ENCODE results near the gene MYO18B. TPM values are rescaled to one million over a fixed set of nuclear protein-coding genes. Genes with fewer than 3 reads are reported as not detected.

MYO18B gene
- total RNA-seq, 1 experiment from 2014 or later, result not detected

- Histone ChIP-seq H3F3A (ENCODE audit: low read length, unreplicated experiment) (no peaks in the 10 kb centered on the region), H3K79me2 (ENCODE audit: low read length) (no peaks in the 10 kb centered on the region), H3K4me3 (ENCODE audit: low read length) (no peak overlapping the region), H3K9me2 (replicated peaks; ENCODE audit: low read length) (no peaks in the 10 kb centered on the region), H3K9me3 (ENCODE audit: low read length) (no peaks in the 10 kb centered on the region), H3K9ac (ENCODE audit: low read length) (no peak overlapping the region), H3K4me2 (ENCODE audit: low read length) (no peak overlapping the region), H3K36me3 (ENCODE audit: low read depth, low read length) (no peaks in the 10 kb centered on the region), H3K27ac (ENCODE audit: low read length) (no peak overlapping the region), H4K20me1 (ENCODE audit: low read length) (no peaks in the 10 kb centered on the region), H3K27me3 (ENCODE audit: low read length) (0 out of 2 replicates have a peak, but pooled peaks cover 6% of the 10 kb centered on the region), H3K4me1 (ENCODE audit: insufficient read depth, low read length) (no peaks in the 10 kb centered on the region), H2AFZ (ENCODE audit: low read length) (no peak overlapping the region)
- DNase-seq, result no peak
- ChIA-PET CTCF (no interaction called here), POLR2A (ENCODE audit: unreplicated experiment) (no interaction called here)
- intact Hi-C loops (cut with micrococcal nuclease), result no loop called here
- no peak for ATAC-seq
- no peak for TF ChIP-seq CTCF (conservative IDR thresholded peaks at IDR 0.05; ENCODE audit: low read depth, low read length)
- TF ChIP-seq EZH2phosphoT487 (IDR thresholded peaks at IDR 0.05; ENCODE audit: borderline replicate concordance, low read length), result no peak
- no peak for TF ChIP-seq EZH2 (IDR thresholded peaks at IDR 0.05; ENCODE audit: low read length, unreplicated experiment)
- BruUV-seq (replicated peaks), result no TSS peak
These were observed 193.5 kb downstream of the MYO18B start for GRCh38 chr22:25935266-25936058.

- intact Hi-C loops (cut with micrococcal nuclease), result no loop called here
- TF ChIP-seq CTCF (conservative IDR thresholded peaks at IDR 0.05; ENCODE audit: low read depth, low read length), result no peak
- no peak for TF ChIP-seq EZH2phosphoT487 (IDR thresholded peaks at IDR 0.05; ENCODE audit: borderline replicate concordance, low read length)
- TF ChIP-seq EZH2 (IDR thresholded peaks at IDR 0.05; ENCODE audit: low read length, unreplicated experiment), result no peak
- no peaks in the 10 kb centered on the region for H4K20me1 ChIP-seq (ENCODE audit: low read length)
- H3K4me1 ChIP-seq (ENCODE audit: insufficient read depth, low read length), result no peaks in the 10 kb centered on the region
- BruUV-seq (replicated peaks), result no TSS peak
- no peaks in the 10 kb centered on the region for H3K36me3 ChIP-seq (ENCODE audit: low read depth, low read length)
- H3K79me2 ChIP-seq (ENCODE audit: low read length), result no peaks in the 10 kb centered on the region
- POLR2A ChIA-PET (ENCODE audit: unreplicated experiment), result no interaction called here
- H3K27me3 ChIP-seq (ENCODE audit: low read length), result 0 out of 2 replicates have a peak, but pooled peaks cover 5% of the 10 kb centered on the region
- ATAC-seq, result no peak
- H3K4me3 ChIP-seq (ENCODE audit: low read length), result no peak overlapping the region
- H3F3A ChIP-seq (ENCODE audit: low read length, unreplicated experiment), result no peaks in the 10 kb centered on the region
- H3K9me3 ChIP-seq (ENCODE audit: low read length), result no peaks in the 10 kb centered on the region
- CTCF ChIA-PET, result no interaction called here
- DNase-seq, result no peak
- H3K9ac ChIP-seq (ENCODE audit: low read length), result no peak overlapping the region
- no peak overlapping the region for H3K4me2 ChIP-seq (ENCODE audit: low read length)
- no peaks in the 10 kb centered on the region for H3K9me2 ChIP-seq (replicated peaks; ENCODE audit: low read length)
- no peak overlapping the region for H2AFZ ChIP-seq (ENCODE audit: low read length)
- H3K27ac ChIP-seq (ENCODE audit: low read length), result no peak overlapping the region
These were observed 196.2 kb downstream of the MYO18B start for GRCh38 chr22:25938151-25938550.

- 0 out of 2 replicates have a peak, but pooled peaks cover 5% of the 10 kb centered on the region for H3K27me3 ChIP-seq (ENCODE audit: low read length)
- ATAC-seq, result no peak
These were observed 197.4 kb downstream of the MYO18B start for GRCh38 chr22:25939384-25939783.

More at GRCh38 chr22:25939384-25939783, 197.4 kb downstream of the MYO18B start:
- H3K36me3 ChIP-seq (ENCODE audit: low read depth, low read length), result no peaks in the 10 kb centered on the region
- H2AFZ ChIP-seq (ENCODE audit: low read length), result no peak overlapping the region
- H3K4me3 ChIP-seq (ENCODE audit: low read length), result no peak overlapping the region
- no peaks in the 10 kb centered on the region for H4K20me1 ChIP-seq (ENCODE audit: low read length)
- no peak overlapping the region for H3K27ac ChIP-seq (ENCODE audit: low read length)
- no peak overlapping the region for H3K4me2 ChIP-seq (ENCODE audit: low read length)
- H3K9me2 ChIP-seq (replicated peaks; ENCODE audit: low read length), result no peaks in the 10 kb centered on the region
- no peaks in the 10 kb centered on the region for H3K79me2 ChIP-seq (ENCODE audit: low read length)
- no TSS peak for BruUV-seq (replicated peaks)
- no peak for DNase-seq
- H3K9me3 ChIP-seq (ENCODE audit: low read length), result no peaks in the 10 kb centered on the region
- TF ChIP-seq EZH2 (IDR thresholded peaks at IDR 0.05; ENCODE audit: low read length, unreplicated experiment) (no peak), CTCF (conservative IDR thresholded peaks at IDR 0.05; ENCODE audit: low read depth, low read length) (no peak), EZH2phosphoT487 (IDR thresholded peaks at IDR 0.05; ENCODE audit: borderline replicate concordance, low read length) (no peak)
- H3K9ac ChIP-seq (ENCODE audit: low read length), result no peak overlapping the region
- no peaks in the 10 kb centered on the region for H3F3A ChIP-seq (ENCODE audit: low read length, unreplicated experiment)
- POLR2A ChIA-PET (ENCODE audit: unreplicated experiment), result no interaction called here
- CTCF ChIA-PET, result no interaction called here
- intact Hi-C loops (cut with micrococcal nuclease), result no loop called here
- no peaks in the 10 kb centered on the region for H3K4me1 ChIP-seq (ENCODE audit: insufficient read depth, low read length)

Data from PC-3 (cell line).